ENCODE measurements around the gene LGALS16. TPM values are rescaled to one million over a fixed set of nuclear protein-coding genes. Genes with fewer than 3 reads are reported as not detected.
"Not testable (repeated sequence)": the region's sequence is repeated elsewhere in the genome, so short reads cannot be mapped to it uniquely, and the experiment has no call there.

The LGALS16 gene
- total and polyA plus RNA-seq, 7 donors = not detected

DNA sequence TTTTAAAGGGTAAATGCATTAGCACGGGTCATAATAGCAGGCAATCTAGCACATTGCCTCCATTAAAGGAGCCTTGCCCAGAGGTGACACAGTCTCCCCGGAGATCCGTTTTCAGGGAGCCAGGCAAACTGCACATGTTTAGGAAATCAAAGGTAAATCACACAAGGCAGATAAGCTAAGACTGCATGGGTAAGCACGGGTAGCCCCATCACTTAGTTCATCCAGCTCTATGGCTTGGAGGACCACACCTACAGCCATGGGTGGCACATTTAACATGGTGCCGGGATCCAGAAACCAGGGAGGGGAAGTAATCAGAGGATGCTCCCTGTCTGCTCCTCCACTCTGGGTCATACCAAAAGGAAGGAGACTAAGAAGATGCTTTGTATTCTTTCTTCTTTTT is 16.8 kb downstream of the LGALS16 start:
- H3K27ac ChIP-seq = no peak overlapping the region
- 65 to 74% methylated on average over 5 of the region's 5 CpGs for WGBS, 2 donors
- no peak overlapping the region for H3K4me3 ChIP-seq
- no peak for TF ChIP-seq POLR2A (IDR thresholded peaks at IDR 0.05)
- TF ChIP-seq, protein P1, sequence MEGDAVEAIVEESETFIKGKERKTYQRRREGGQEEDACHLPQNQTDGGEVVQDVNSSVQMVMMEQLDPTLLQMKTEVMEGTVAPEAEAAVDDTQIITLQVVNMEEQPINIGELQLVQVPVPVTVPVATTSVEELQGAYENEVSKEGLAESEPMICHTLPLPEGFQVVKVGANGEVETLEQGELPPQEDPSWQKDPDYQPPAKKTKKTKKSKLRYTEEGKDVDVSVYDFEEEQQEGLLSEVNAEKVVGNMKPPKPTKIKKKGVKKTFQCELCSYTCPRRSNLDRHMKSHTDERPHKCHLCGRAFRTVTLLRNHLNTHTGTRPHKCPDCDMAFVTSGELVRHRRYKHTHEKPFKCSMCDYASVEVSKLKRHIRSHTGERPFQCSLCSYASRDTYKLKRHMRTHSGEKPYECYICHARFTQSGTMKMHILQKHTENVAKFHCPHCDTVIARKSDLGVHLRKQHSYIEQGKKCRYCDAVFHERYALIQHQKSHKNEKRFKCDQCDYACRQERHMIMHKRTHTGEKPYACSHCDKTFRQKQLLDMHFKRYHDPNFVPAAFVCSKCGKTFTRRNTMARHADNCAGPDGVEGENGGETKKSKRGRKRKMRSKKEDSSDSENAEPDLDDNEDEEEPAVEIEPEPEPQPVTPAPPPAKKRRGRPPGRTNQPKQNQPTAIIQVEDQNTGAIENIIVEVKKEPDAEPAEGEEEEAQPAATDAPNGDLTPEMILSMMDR (IDR thresholded peaks at IDR 0.05) = no peak
- TF ChIP-seq EP300 (IDR thresholded peaks at IDR 0.05) = no peak
- no peak for TF ChIP-seq POLR2AphosphoS5 (IDR thresholded peaks at IDR 0.05)
- no peaks in the 10 kb centered on the region for H3K36me3 ChIP-seq
- no peak for DNase-seq
- intact Hi-C loops (cut with DNase I) = no loop called here
- H3K4me1 ChIP-seq = no peaks in the 10 kb centered on the region
- H3K27me3 ChIP-seq = peaks cover 0 to 11% (median 0%) of the 10 kb centered on the region in 3 donors
- H3K9me3 ChIP-seq = no peaks in the 10 kb centered on the region

DNA sequence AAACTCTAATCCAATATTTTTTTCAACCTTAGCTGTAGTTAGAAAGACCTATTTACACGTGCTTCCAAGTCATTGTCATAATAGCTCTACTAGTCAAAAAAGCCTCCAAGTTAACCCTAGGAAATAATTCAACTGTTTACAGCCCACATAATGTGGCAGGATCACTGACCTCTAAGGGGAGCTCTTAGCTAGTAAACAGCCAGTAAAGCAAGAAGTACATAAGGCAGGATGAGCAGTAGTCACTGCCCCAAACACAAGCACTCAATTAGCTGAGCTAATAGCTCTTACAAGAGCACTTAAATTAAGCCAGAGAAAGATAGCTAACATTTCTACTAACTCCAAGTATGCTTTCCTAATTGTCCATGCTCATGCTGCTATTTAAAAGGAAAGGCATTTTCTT is 18.1 kb downstream of the LGALS16 start:
- not testable (repeated sequence) for H3K4me3 ChIP-seq, H3K36me3 ChIP-seq, H3K9me3 ChIP-seq, DNase-seq, H3K27ac ChIP-seq, H3K4me1 ChIP-seq
- peaks cover 0 to 11% (median 0%) of the 10 kb centered on the region in 3 donors for H3K27me3 ChIP-seq
- 14 to 36% methylated on average over 1 of the region's 1 CpG for WGBS, 2 donors
- intact Hi-C loops (cut with DNase I) = loop anchor here (1.0 kb wide), 1 partner anchor 122 kb away; no protein-coding TSS in a partner anchor

DNA sequence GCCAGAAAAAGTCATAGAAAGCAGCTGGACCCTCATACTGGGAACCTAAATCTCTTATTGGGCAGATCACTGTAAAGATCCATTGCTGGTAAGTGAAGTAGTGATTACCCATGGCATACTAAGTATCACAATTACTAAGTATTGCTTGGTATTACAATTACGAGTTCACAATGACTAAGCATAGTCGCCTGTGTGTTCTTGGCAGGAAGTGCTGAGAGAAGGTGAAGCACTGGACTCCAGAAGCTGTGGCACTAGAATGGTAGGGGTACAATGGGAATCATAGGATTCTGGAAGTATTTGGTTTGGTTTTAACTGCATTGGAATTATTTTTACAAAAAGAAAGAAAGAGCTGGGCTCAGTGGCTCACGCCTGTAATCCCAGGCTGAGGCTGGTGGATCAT is 20.3 kb downstream of the LGALS16 start:
- peaks cover 0 to 5% (median 0%) of the 10 kb centered on the region in 4 donors for H3K4me1 ChIP-seq
- TF ChIP-seq EP300 (IDR thresholded peaks at IDR 0.05) (no peak), POLR2A (IDR thresholded peaks at IDR 0.05) (no peak), POLR2AphosphoS5 (IDR thresholded peaks at IDR 0.05) (no peak)
- TF ChIP-seq, protein P1 (IDR thresholded peaks at IDR 0.05) = no peak
- no peak overlapping the region for H3K27ac ChIP-seq
- intact Hi-C loops (cut with DNase I) = no loop called here
- H3K4me3 ChIP-seq = no peak overlapping the region
- no peak for DNase-seq
- H3K9me3 ChIP-seq = no peaks in the 10 kb centered on the region
- peaks cover 0 to 9% (median 0%) of the 10 kb centered on the region in 3 donors for H3K27me3 ChIP-seq
- H3K36me3 ChIP-seq = no peaks in the 10 kb centered on the region
- 56 to 74% methylated on average over 3 of the region's 3 CpGs for WGBS, 2 donors

DNA sequence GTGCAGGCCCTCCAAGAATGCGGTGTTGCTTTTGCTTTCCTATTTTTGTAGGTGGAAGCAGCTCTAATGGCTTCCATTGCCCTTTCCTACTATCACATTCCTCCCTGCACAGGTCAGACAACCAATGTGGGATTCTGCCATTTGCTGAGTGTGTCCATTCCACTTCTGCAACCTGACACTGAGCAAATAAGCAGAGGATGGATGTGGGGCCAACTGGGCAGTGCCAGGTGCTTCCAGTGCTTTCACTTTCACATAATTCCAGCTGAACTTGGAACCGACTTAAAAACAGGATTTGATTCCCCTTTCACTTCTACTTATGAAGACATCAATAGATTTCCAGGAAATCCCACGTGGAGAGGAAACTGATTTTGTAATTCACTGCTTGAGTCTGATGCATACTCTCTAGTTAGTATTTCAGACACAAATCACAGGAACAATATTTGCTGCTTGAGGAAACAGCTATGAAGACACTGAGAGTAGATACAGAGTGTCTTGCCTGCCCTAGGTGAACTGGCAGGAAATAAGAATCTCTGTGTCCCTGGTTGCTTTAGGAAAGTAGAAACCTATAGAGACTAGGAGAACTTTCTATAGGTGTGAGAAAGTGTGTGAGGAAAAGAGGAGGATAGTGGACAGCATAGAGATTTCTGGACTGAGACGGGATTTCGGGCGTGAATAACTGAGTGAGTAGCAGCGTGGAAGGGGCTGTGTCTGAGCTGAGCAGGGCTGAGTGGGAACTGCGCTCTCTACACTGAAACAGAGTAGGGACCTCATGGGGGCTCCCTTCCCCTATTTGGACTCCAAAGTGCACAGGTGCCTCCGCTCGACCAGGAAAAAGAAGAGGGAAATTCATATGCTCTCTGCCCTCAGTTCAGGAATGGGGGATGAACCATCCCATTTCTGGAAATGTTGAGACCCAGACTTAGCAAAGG is 22.5 kb downstream of the LGALS16 start:
- Histone ChIP-seq H3K27me3 (no peaks in the 10 kb centered on the region), H3K36me3 (no peaks in the 10 kb centered on the region), H3K4me1 (peaks cover 0 to 5% (median 0%) of the 10 kb centered on the region in 4 donors), H3K9me3 (no peaks in the 10 kb centered on the region), H3K4me3 (no peak overlapping the region), H3K27ac (no peak overlapping the region)
- no peak for TF ChIP-seq POLR2A (IDR thresholded peaks at IDR 0.05)
- no peak for TF ChIP-seq POLR2AphosphoS5 (IDR thresholded peaks at IDR 0.05)
- TF ChIP-seq, protein P1 (IDR thresholded peaks at IDR 0.05) = no peak
- no peak for TF ChIP-seq EP300 (IDR thresholded peaks at IDR 0.05)
- DNase-seq = no peak
- intact Hi-C loops (cut with DNase I) = no loop called here
- 75 to 76% methylated on average over 10 of the region's 10 CpGs for WGBS, 2 donors

DNA sequence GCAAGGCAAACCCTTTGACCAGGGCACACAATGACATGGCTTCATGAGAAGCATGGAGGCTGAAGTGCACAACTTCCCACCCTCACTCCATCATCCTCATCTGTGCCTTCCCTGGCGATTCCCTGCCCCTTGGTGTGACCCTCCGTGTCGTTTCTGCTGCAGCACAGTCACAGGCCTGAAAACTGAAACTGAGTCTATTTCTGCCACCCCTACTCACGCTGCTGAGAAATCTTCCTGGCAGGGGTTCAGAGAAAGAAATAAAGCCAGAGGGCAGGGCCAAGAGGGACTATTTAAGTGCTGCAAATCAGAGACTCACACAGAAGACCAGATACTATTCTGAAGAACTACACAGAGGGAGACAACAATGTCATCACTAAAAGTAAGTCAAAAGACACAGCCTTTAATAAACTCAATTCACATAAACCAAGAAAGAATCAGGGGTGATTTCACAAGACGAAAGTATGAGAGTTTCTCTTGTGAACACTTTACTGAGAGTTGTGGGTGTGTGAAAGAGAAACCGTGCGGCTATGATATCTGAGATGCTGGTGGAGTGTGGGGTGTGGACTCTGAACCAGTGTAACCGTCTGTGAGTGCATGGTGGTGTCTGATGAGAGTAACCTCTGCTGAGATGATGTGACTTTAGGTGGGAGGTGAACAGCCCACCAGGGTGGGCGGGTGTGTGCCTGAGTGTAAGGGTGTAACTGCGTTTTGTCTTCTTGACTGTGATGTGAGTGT is 23.5 kb downstream of the LGALS16 start:
- no peak overlapping the region for H3K27ac ChIP-seq
- intact Hi-C loops (cut with DNase I) = no loop called here
- TF ChIP-seq, protein P1 (IDR thresholded peaks at IDR 0.05) = no peak
- no peak for TF ChIP-seq POLR2AphosphoS5 (IDR thresholded peaks at IDR 0.05)
- TF ChIP-seq POLR2A (IDR thresholded peaks at IDR 0.05) = no peak
- TF ChIP-seq EP300 (IDR thresholded peaks at IDR 0.05) = no peak
- whole genome bisulfite sequencing, 2 donors = 24 to 47% methylated on average over 10 of the region's 10 CpGs
- DNase-seq = no peak
- no peaks in the 10 kb centered on the region for H3K27me3 ChIP-seq
- H3K4me1 ChIP-seq = peaks cover 0 to 5% (median 0%) of the 10 kb centered on the region in 4 donors
- H3K36me3 ChIP-seq = no peaks in the 10 kb centered on the region
- no peaks in the 10 kb centered on the region for H3K9me3 ChIP-seq
- H3K4me3 ChIP-seq = no peak overlapping the region

Measured in sigmoid colon (tissue), 7 donors.